RWPE2 (cell line): ENCODE measurements around the gene FHOD3.

Experiments
- ATAC-seq: fragments of 200-7000 bp; cut with Tn5 transposase; 3 replicates; pipeline ENCODE4 v1.9.1; 2021; ENCODE audit warnings: low read depth
- DNase-seq: peaks from one replicate; pipeline ENCODE4 v3.0.0-alpha.2; 2020; ENCODE audit warnings: low spot score
- H3K27ac ChIP-seq: fragments of 450-650 bp; 2 replicates; pipeline ENCODE4 v1.5.1; 2017; ENCODE audit warnings: mild to moderate bottlenecking; ENCODE audit not compliant: poor library complexity, severe bottlenecking
- H3K27me3 ChIP-seq: fragments of 250-450 bp; sonication (Bioruptor Pico); 2 replicates; pipeline ENCODE4 v1.5.1; 2021; ENCODE audit warnings: mild to moderate bottlenecking, moderate library complexity; ENCODE audit not compliant: insufficient read depth, poor library complexity, severe bottlenecking
- H3K36me3 ChIP-seq: fragments of 250-450 bp; sonication (Bioruptor Pico); 2 replicates; pipeline ENCODE4 v1.5.1; 2020; ENCODE audit warnings: low read depth, mild to moderate bottlenecking, moderate library complexity
- H3K4me1 ChIP-seq: fragments of 250-450 bp; sonication (Bioruptor Pico); 2 replicates; pipeline ENCODE4 v1.5.1; 2021; ENCODE audit warnings: mild to moderate bottlenecking, moderate library complexity; ENCODE audit not compliant: insufficient read depth, poor library complexity, severe bottlenecking
- H3K4me3 ChIP-seq: fragments of 250-450 bp; sonication (Bioruptor Pico); 2 replicates; pipeline ENCODE4 v1.5.1; 2021; ENCODE audit warnings: mild to moderate bottlenecking, moderate library complexity; ENCODE audit not compliant: severe bottlenecking
- H3K9me3 ChIP-seq: fragments of 250-450 bp; sonication (Bioruptor Pico); 2 replicates; pipeline ENCODE4 v1.5.1; 2021; ENCODE audit warnings: mild to moderate bottlenecking, moderate library complexity; ENCODE audit not compliant: severe bottlenecking
- TF ChIP-seq, protein P1 (sequence below): fragments of 450-650 bp; IDR thresholded peaks from one replicate; pipeline ENCODE4 v1.5.1; 2017; ENCODE audit warnings: mild to moderate bottlenecking, moderate library complexity; ENCODE audit not compliant: poor library complexity, severe bottlenecking

The FHOD3 gene

DNA sequence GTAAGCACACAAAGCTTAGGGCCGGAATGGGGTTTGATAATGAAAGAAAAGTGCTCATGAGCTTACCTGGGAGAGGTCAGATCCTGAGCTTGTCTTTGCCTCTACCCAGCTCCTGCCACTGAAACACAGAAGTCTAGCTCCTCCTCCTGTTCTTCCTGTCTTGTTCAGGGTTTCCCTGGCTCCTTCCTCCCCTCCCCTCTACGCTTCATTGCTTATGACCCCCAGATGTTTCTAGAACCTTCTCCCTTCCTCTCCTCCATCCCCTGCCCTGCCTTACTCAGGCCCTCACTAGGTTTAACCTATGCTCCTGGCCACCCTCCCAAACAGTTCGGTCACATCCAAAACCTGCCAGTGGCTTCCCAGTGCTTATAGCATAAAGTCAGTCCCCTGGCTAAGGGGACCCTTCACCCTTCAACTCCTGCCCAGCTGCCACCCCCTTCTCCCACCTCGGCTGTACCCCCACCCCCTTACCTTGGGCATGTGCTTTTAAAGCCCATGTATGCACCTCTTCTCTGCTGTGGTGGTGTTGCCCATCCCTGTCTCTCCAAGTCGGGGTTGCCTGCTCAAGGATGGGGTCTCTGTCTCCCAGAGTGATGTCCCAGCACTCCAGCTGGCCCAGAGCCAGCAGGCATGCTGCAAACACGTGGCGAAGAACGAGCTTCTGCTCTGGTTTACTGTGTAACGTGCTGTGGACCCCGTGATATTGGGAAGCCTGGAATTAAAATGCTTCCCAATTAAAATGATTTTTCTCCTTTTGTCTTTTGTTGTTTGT is 297.7 kb downstream of the FHOD3 start:
- Histone ChIP-seq H3K36me3 (no peaks in the 10 kb centered on the region), H3K4me1 (peaks cover 27% of the 10 kb centered on the region), H3K4me3 (no peak overlapping the region), H3K27me3 (no peaks in the 10 kb centered on the region), H3K9me3 (no peaks in the 10 kb centered on the region), H3K27ac (no peak overlapping the region)
- DNase-seq (no peak), ATAC-seq (no peak)
- TF ChIP-seq, protein P1, sequence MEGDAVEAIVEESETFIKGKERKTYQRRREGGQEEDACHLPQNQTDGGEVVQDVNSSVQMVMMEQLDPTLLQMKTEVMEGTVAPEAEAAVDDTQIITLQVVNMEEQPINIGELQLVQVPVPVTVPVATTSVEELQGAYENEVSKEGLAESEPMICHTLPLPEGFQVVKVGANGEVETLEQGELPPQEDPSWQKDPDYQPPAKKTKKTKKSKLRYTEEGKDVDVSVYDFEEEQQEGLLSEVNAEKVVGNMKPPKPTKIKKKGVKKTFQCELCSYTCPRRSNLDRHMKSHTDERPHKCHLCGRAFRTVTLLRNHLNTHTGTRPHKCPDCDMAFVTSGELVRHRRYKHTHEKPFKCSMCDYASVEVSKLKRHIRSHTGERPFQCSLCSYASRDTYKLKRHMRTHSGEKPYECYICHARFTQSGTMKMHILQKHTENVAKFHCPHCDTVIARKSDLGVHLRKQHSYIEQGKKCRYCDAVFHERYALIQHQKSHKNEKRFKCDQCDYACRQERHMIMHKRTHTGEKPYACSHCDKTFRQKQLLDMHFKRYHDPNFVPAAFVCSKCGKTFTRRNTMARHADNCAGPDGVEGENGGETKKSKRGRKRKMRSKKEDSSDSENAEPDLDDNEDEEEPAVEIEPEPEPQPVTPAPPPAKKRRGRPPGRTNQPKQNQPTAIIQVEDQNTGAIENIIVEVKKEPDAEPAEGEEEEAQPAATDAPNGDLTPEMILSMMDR: no peak

DNA sequence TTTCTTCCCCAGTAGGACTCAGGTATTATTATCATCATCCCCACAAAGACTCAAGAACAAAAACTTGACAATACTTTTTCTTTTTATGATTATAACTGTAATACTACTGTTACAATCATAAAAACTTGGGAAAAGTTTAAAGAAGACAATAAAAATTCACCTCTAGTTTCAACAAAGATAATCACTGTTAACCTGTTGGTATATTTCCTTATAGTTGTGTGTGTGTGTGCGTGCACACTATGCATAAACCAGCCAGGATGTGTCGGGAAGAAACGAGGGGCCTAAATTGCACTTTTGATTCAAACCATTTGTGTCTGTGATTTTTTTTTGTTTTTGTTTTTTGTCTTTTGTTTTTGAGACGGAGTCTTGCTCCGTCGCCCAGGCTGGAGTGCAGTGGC is 298.3 kb downstream of the FHOD3 start:
- no peaks in the 10 kb centered on the region for H3K36me3 ChIP-seq
- ATAC-seq: no peak

GRCh38 chr18:36597636-36598035 is 300.1 kb downstream of the FHOD3 start:
- Histone ChIP-seq H3K36me3 (0 out of 2 replicates have a peak, but pooled peaks cover 3% of the 10 kb centered on the region), H3K4me3 (no peak overlapping the region), H3K4me1 (peaks cover 8% of the 10 kb centered on the region), H3K27me3 (no peaks in the 10 kb centered on the region), H3K27ac (no peak overlapping the region), H3K9me3 (no peaks in the 10 kb centered on the region)
- ATAC-seq (no peak), DNase-seq (no peak)
- TF ChIP-seq, protein P1: no peak

More for the DNA sequence above, 298.3 kb downstream of the FHOD3 start:
- no peak overlapping the region for H3K27ac ChIP-seq
- TF ChIP-seq, protein P1: no peak
- H3K27me3 ChIP-seq: no peaks in the 10 kb centered on the region
- H3K4me1 ChIP-seq: peaks cover 22% of the 10 kb centered on the region
- H3K9me3 ChIP-seq: no peaks in the 10 kb centered on the region
- no peak for DNase-seq
- H3K4me3 ChIP-seq: no peak overlapping the region

- Histone ChIP-seq H3K4me3 (no peak overlapping the region), H3K36me3 (peaks cover 3% of the 10 kb centered on the region; the same call in 1 of the 2 replicates), H3K27me3 (no peaks in the 10 kb centered on the region), H3K9me3 (no peaks in the 10 kb centered on the region), H3K27ac (no peak overlapping the region), H3K4me1 (no peaks in the 10 kb centered on the region)
- TF ChIP-seq, protein P1: no peak
- no peak for ATAC-seq
- no peak for DNase-seq
Observed at GRCh38 chr18:36600548-36600947, 303.0 kb downstream of the FHOD3 start.

GRCh38 chr18:36601316-36601715 is 303.8 kb downstream of the FHOD3 start:
- Histone ChIP-seq H3K4me3 (no peak overlapping the region), H3K27me3 (no peaks in the 10 kb centered on the region), H3K4me1 (no peaks in the 10 kb centered on the region), H3K27ac (no peak overlapping the region), H3K9me3 (no peaks in the 10 kb centered on the region), H3K36me3 (peaks cover 3% of the 10 kb centered on the region; the same call in 1 of the 2 replicates)
- TF ChIP-seq, protein P1: no peak
- ATAC-seq (no peak), DNase-seq (no peak)
